Measurements from ENCODE around the gene CDK18.
A peak's percentile ranks its signal among the peaks of the same experiment; 100 is the strongest.

The CDK18 gene

GRCh38 chr1:205527931-205528330 is 23.5 kb downstream of the CDK18 start:
- H3K4me1 ChIP-seq (ENCODE audit: insufficient read depth, low read length) = no peaks in the 10 kb centered on the region
- peaks cover 6% of the 10 kb centered on the region for H3K36me3 ChIP-seq (ENCODE audit: insufficient read depth, low read length)
- no peaks in the 10 kb centered on the region for H3K27me3 ChIP-seq (ENCODE audit: control insufficient read depth in 1 of 2, insufficient read depth in 2 of 2, low read length in 2 of 2)
- H3K27ac ChIP-seq (ENCODE audit: low read depth, low read length) = no peak overlapping the region
- no peak overlapping the region for H3K4me3 ChIP-seq (ENCODE audit: low read depth in 1 of 2, low read length in 2 of 2)
- no peaks in the 10 kb centered on the region for H3K9me3 ChIP-seq (ENCODE audit: low read length)
- no peak overlapping the region for H3K9ac ChIP-seq (ENCODE audit: low read length)

- Histone ChIP-seq H3K9me3 (ENCODE audit: low read length) (no peaks in the 10 kb centered on the region), H3K9ac (ENCODE audit: low read length) (no peak overlapping the region), H3K4me1 (ENCODE audit: insufficient read depth, low read length) (no peaks in the 10 kb centered on the region), H3K36me3 (ENCODE audit: insufficient read depth, low read length) (peaks cover 6% of the 10 kb centered on the region), H3K4me3 (ENCODE audit: low read depth in 1 of 2, low read length in 2 of 2) (no peak overlapping the region), H3K27me3 (ENCODE audit: control insufficient read depth in 1 of 2, insufficient read depth in 2 of 2, low read length in 2 of 2) (no peaks in the 10 kb centered on the region), H3K27ac (ENCODE audit: low read depth, low read length) (no peak overlapping the region)
Measured at GRCh38 chr1:205528446-205528886, 24.0 kb downstream of the CDK18 start.

- Histone ChIP-seq H3K36me3 (ENCODE audit: insufficient read depth, low read length) (peaks cover 6% of the 10 kb centered on the region), H3K4me1 (ENCODE audit: insufficient read depth, low read length) (no peaks in the 10 kb centered on the region), H3K9me3 (ENCODE audit: low read length) (no peaks in the 10 kb centered on the region), H3K4me3 (ENCODE audit: low read depth in 1 of 2, low read length in 2 of 2) (peak overlapping the region in 1 of 2 donors; percentile 21), H3K27ac (ENCODE audit: low read depth, low read length) (no peak overlapping the region), H3K27me3 (ENCODE audit: control insufficient read depth in 1 of 2, insufficient read depth in 2 of 2, low read length in 2 of 2) (no peaks in the 10 kb centered on the region), H3K9ac (ENCODE audit: low read length) (no peak overlapping the region)
Measured at GRCh38 chr1:205528887-205529825, 24.7 kb downstream of the CDK18 start.

GRCh38 chr1:205530116-205530515 is 25.6 kb downstream of the CDK18 start:
- Histone ChIP-seq H3K27me3 (ENCODE audit: control insufficient read depth in 1 of 2, insufficient read depth in 2 of 2, low read length in 2 of 2) (no peaks in the 10 kb centered on the region), H3K4me1 (ENCODE audit: insufficient read depth, low read length) (no peaks in the 10 kb centered on the region), H3K4me3 (ENCODE audit: low read depth in 1 of 2, low read length in 2 of 2) (no peak overlapping the region), H3K36me3 (ENCODE audit: insufficient read depth, low read length) (no peaks in the 10 kb centered on the region), H3K9ac (ENCODE audit: low read length) (no peak overlapping the region), H3K27ac (ENCODE audit: low read depth, low read length) (no peak overlapping the region), H3K9me3 (ENCODE audit: low read length) (no peaks in the 10 kb centered on the region)

DNA sequence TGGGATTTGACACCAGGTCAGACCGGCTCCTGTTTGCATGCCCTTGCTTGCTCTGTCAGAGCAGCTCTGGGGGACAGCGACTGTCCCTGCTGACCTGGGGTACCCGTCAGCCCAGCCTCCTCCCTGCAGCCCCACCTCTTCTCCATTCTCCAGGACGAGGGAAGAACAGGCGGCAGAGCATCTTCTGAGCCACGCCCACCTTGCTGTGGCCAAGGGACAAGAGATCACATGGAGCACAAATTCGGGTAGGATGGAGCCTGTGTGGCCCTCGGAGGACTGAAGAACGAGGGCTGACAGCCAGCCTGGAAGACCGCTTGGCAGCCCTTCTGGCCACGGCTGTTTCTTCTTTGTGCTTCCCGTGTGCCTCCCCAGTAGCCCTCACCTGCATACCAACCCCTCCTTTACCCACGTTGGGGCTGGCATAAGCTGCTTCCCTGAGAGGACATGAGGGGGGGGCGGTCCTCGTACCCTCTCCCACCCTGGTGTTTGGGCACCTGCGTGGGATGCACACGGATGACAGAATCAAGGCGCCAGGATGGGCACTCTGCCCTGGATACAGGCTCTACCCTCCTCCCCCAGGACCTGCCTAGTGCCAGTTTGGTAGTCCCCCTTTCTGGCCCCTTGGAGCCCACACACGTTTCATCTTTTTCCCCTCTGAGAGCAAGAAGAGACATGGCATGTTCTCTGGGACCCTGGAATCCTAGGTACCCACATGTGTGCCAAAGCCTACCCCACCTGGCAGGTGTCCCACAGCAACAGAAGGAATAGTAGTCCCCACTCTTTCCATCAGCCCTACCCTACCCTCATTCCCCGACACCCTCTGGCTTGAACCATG is 26.9 kb downstream of the CDK18 start:
- Histone ChIP-seq H3K9me3 (ENCODE audit: low read length) (no peaks in the 10 kb centered on the region), H3K27me3 (ENCODE audit: control insufficient read depth in 1 of 2, insufficient read depth in 2 of 2, low read length in 2 of 2) (no peaks in the 10 kb centered on the region)

DNA sequence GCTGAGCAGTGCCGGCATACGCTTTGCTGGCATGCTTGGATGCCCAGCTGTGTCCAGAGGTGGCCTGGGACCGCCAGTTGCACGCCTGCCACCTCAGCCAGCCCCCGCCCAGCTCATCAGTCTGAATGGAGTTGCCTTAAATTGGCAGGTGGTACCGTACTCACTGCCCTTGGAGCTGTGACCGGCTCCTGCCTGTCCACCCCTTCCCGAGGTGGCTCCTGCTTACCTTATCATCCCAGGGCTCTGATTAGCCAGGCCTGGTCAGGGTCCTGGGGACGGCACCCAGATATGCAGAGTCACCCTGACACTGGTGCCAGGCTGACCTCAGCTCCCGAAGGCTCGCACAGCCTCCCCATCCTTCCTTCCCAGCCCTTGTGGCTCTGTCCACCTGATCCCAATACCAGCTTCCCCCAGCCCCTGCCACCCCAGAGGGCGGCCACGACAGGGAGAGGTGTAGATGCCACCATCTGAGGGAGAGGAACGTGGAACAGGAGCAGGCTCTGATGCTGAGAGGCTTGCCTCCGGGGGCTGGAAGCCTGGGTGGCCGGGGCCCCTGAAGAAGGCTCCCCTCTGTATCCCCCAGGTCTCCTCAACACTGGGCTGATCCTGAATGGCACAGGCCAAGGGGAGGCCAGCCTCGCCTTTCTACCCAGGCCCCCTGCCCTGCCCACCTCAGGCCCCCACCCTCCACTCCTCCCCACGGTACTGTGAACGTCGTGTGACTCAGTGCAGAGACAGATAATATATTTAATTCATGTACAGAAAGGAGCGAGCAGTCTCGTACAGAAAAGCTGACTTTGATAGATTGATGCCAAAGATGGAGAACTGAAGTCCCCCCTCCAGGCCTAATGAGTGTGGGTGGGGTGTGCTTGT is 27.8 kb downstream of the CDK18 start:
- H3K27me3 ChIP-seq (ENCODE audit: control insufficient read depth in 1 of 2, insufficient read depth in 2 of 2, low read length in 2 of 2) = no peaks in the 10 kb centered on the region

More for the DNA sequence above, 26.9 kb downstream of the CDK18 start:
- no peak overlapping the region for H3K4me3 ChIP-seq (ENCODE audit: low read depth in 1 of 2, low read length in 2 of 2)
- H3K4me1 ChIP-seq (ENCODE audit: insufficient read depth, low read length) = no peaks in the 10 kb centered on the region
- H3K36me3 ChIP-seq (ENCODE audit: insufficient read depth, low read length) = no peaks in the 10 kb centered on the region
- no peak overlapping the region for H3K9ac ChIP-seq (ENCODE audit: low read length)
- H3K27ac ChIP-seq (ENCODE audit: low read depth, low read length) = no peak overlapping the region

GRCh38 chr1:205532996-205533735 is 28.7 kb downstream of the CDK18 start:
- H3K36me3 ChIP-seq (ENCODE audit: insufficient read depth, low read length) = no peaks in the 10 kb centered on the region
- H3K9me3 ChIP-seq (ENCODE audit: low read length) = no peaks in the 10 kb centered on the region
- no peak overlapping the region for H3K4me3 ChIP-seq (ENCODE audit: low read depth in 1 of 2, low read length in 2 of 2)
- H3K4me1 ChIP-seq (ENCODE audit: insufficient read depth, low read length) = no peaks in the 10 kb centered on the region
- no peak overlapping the region for H3K9ac ChIP-seq (ENCODE audit: low read length)
- H3K27ac ChIP-seq (ENCODE audit: low read depth, low read length) = no peak overlapping the region
- no peaks in the 10 kb centered on the region for H3K27me3 ChIP-seq (ENCODE audit: control insufficient read depth in 1 of 2, insufficient read depth in 2 of 2, low read length in 2 of 2)

More for the DNA sequence above, 27.8 kb downstream of the CDK18 start:
- H3K9ac ChIP-seq (ENCODE audit: low read length) = no peak overlapping the region
- H3K9me3 ChIP-seq (ENCODE audit: low read length) = no peaks in the 10 kb centered on the region
- H3K36me3 ChIP-seq (ENCODE audit: insufficient read depth, low read length) = no peaks in the 10 kb centered on the region
- no peaks in the 10 kb centered on the region for H3K4me1 ChIP-seq (ENCODE audit: insufficient read depth, low read length)
- no peak overlapping the region for H3K27ac ChIP-seq (ENCODE audit: low read depth, low read length)
- H3K4me3 ChIP-seq (ENCODE audit: low read depth in 1 of 2, low read length in 2 of 2) = no peak overlapping the region

DNA sequence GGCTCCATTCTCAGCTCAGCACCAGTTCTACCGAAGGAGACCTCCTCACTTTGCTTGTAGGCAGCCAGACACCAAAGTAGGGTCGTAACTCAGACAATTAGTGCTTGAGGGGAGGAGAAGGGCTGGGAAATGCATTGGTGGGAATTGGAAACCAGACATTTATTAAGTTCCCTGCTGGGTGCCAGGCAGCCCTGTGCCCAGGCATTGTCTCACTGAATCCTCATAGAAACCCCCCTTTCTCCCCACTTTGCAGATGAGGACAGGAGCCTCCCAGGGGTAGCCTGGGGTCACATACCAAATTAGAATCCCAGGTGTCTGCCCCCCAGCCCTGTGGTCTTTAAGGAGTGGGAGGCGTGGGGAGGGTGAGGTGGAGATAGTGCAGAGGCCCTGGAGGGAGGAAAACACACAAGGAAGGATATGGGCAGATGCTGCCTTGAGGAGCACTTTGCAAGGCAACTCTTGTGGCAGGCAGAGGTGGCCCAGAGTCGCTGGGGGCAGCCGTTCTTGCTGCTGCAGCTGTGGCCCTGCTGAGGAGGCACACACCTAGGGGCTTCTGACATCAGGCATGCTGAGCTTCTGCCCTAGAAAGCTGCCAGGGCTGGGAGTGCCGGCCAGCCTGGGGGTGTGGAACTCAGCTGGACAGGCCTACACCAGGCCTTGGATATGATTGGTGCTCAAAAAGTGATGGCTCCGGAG is 29.4 kb downstream of the CDK18 start:
- H3K4me3 ChIP-seq (ENCODE audit: low read depth in 1 of 2, low read length in 2 of 2) = no peak overlapping the region
- no peak overlapping the region for H3K27ac ChIP-seq (ENCODE audit: low read depth, low read length)
- H3K4me1 ChIP-seq (ENCODE audit: insufficient read depth, low read length) = no peaks in the 10 kb centered on the region
- H3K9ac ChIP-seq (ENCODE audit: low read length) = no peak overlapping the region
- no peaks in the 10 kb centered on the region for H3K27me3 ChIP-seq (ENCODE audit: control insufficient read depth in 1 of 2, insufficient read depth in 2 of 2, low read length in 2 of 2)
- H3K36me3 ChIP-seq (ENCODE audit: insufficient read depth, low read length) = no peaks in the 10 kb centered on the region
- H3K9me3 ChIP-seq (ENCODE audit: low read length) = no peaks in the 10 kb centered on the region

GRCh38 chr1:205534444-205534985 is 30.0 kb downstream of the CDK18 start:
- H3K36me3 ChIP-seq (ENCODE audit: insufficient read depth, low read length) = no peaks in the 10 kb centered on the region
- H3K9ac ChIP-seq (ENCODE audit: low read length) = no peak overlapping the region
- H3K4me3 ChIP-seq (ENCODE audit: low read depth in 1 of 2, low read length in 2 of 2) = no peak overlapping the region
- no peaks in the 10 kb centered on the region for H3K9me3 ChIP-seq (ENCODE audit: low read length)
- no peaks in the 10 kb centered on the region for H3K4me1 ChIP-seq (ENCODE audit: insufficient read depth, low read length)
- no peaks in the 10 kb centered on the region for H3K27me3 ChIP-seq (ENCODE audit: control insufficient read depth in 1 of 2, insufficient read depth in 2 of 2, low read length in 2 of 2)
- H3K27ac ChIP-seq (ENCODE audit: low read depth, low read length) = no peak overlapping the region

DNA sequence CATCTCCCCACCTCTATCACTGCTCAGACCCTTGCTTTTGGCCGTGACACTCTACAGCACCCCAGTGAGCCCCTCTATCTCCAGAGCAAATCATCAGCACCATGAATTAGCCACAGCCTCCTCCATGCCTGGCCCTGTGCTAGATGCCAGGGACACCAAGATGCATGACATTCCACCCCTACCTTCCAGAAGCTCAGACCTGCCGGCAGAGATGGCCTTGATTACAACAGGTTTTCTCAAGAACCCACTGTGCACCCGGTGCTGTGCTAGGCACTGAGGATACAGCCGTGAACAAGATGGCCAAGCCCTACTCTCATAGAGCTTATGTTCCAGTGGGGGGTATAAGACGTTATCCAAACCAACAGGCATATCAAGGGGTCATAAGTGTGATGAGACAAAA is 30.6 kb downstream of the CDK18 start:
- Histone ChIP-seq H3K27ac (ENCODE audit: low read depth, low read length) (no peak overlapping the region), H3K4me1 (ENCODE audit: insufficient read depth, low read length) (no peaks in the 10 kb centered on the region), H3K4me3 (ENCODE audit: low read depth in 1 of 2, low read length in 2 of 2) (no peak overlapping the region), H3K27me3 (ENCODE audit: control insufficient read depth in 1 of 2, insufficient read depth in 2 of 2, low read length in 2 of 2) (no peaks in the 10 kb centered on the region), H3K9ac (ENCODE audit: low read length) (no peak overlapping the region), H3K36me3 (ENCODE audit: insufficient read depth, low read length) (no peaks in the 10 kb centered on the region), H3K9me3 (ENCODE audit: low read length) (no peaks in the 10 kb centered on the region)
